K562 (cell line): ENCODE results near the gene DTNA. TPM values are rescaled to one million over a fixed set of nuclear protein-coding genes. Genes with fewer than 3 reads are reported as not detected.

Source experiments
- ATAC-seq: fragments of 200-7000 bp; cut with Tn5 transposase; 3 replicates; pipeline ENCODE4 v1.9.1; 2020; ENCODE audit warnings: moderate library complexity
- BruUV-seq: library from RNA; stranded (reverse); fragments of 400-500 nt; replicated peaks from 2 replicates; lab custom pipeline; 2021; lab: Mats Ljungman, UMichigan
- CTCF ChIA-PET: fragments of 300-600 bp; formaldehyde crosslinking; extraction: SDS; loops from one replicate; lab custom pipeline; 2021; ENCODE audit warnings: low intra/inter-chr PET ratio; lab: Yijun Ruan, JAX
- POLR2A ChIA-PET: fragments of 300-600, 350-650 bp; sonication (Branson Sonifier 250); formaldehyde crosslinking; extraction: SDS; loops from one replicate; lab custom pipeline; 2021; ENCODE audit warnings: antibody characterized with exemption, inconsistent platforms; lab: Yijun Ruan, JAX
- DNase-seq, 4 experiments: peaks; one replicate each; pipeline versions ENCODE4 v3.0.0 to v3.0.0-alpha.2; 2011 to 2018; ENCODE audit warnings: low spot score in 3 of 4, mixed read lengths in 3 of 4; ENCODE audit errors: extremely low read depth in 1 of 4
- FAIRE-seq: peaks from 2 replicates; lab custom pipeline; 2011; peaks lifted over from hg19 to GRCh38; lab: Jason Lieb, UNC
- H2AFZ ChIP-seq: 2 replicates; pipeline ENCODE4 v1.6.0; 2011; ENCODE audit warnings: low read depth, low read length, control low read depth, inconsistent platforms
- H3K27ac ChIP-seq: fragments of 200-600 bp; 3 replicates; pipeline ENCODE4 v1.8.0; 2011; ENCODE audit warnings: low read depth, mild to moderate bottlenecking, control low read depth, inconsistent platforms, low read length, moderate library complexity, mixed read lengths; ENCODE audit errors: extremely low read depth
- H3K27me3 ChIP-seq, 2 experiments: fragments of 300-600 bp in 1 of 2; 2 replicates in 1 of 2; 3 replicates in 1 of 2; pipeline versions ENCODE4 v1.6.0 to v1.8.0; 2011; ENCODE audit warnings: inconsistent platforms in 2 of 2, low read length in 2 of 2, mild to moderate bottlenecking in 1 of 2, mixed read lengths in 1 of 2, moderate library complexity in 1 of 2; ENCODE audit not compliant: control insufficient read depth in 2 of 2, insufficient read depth in 2 of 2
- H3K36me3 ChIP-seq: fragments of 300-600 bp; 3 replicates; pipeline ENCODE4 v1.8.0; 2011; ENCODE audit warnings: mild to moderate bottlenecking, low read length, inconsistent platforms; ENCODE audit not compliant: control insufficient read depth, insufficient read depth
- H3K4me1 ChIP-seq, 2 experiments: fragments of 200-600 bp in 1 of 2; replicated peaks in 1 of 2; 2 replicates in 1 of 2; 3 replicates in 1 of 2; pipeline versions ENCODE4 v1.5.1 to v1.8.0; 2011; ENCODE audit warnings: inconsistent platforms in 2 of 2, low read length in 2 of 2, mild to moderate bottlenecking in 1 of 2, mixed read lengths in 1 of 2, moderate library complexity in 1 of 2; ENCODE audit not compliant: control insufficient read depth in 2 of 2, insufficient read depth in 2 of 2
- H3K4me2 ChIP-seq: 2 replicates; pipeline ENCODE4 v1.6.1; 2011; ENCODE audit warnings: low read length, control low read depth, inconsistent platforms, mixed read lengths; ENCODE audit not compliant: insufficient read depth
- H3K4me3 ChIP-seq: fragments of 200-600 bp; sonication (generic), shearing (Covaris generic); 2 replicates; pipeline ENCODE4 v1.5.1; 2016; ENCODE audit warnings: control low read depth, inconsistent platforms
- H3K79me2 ChIP-seq: fragments of 200-600 bp; 3 replicates; pipeline ENCODE4 v1.8.0; 2011; ENCODE audit warnings: low read length, inconsistent platforms; ENCODE audit not compliant: control insufficient read depth, insufficient read depth
- H3K9ac ChIP-seq, 2 experiments: 2 replicates each; pipeline versions ENCODE4 v1.6.0 to v1.6.1; 2011; ENCODE audit warnings: low read depth in 2 of 2, low read length in 2 of 2, control low read depth in 1 of 2, inconsistent platforms in 1 of 2, mild to moderate bottlenecking in 1 of 2, mixed read lengths in 1 of 2; ENCODE audit not compliant: insufficient read depth in 1 of 2
- H3K9me1 ChIP-seq: one replicate; pipeline ENCODE4 v1.6.0; 2011; ENCODE audit warnings: inconsistent platforms, mild to moderate bottlenecking, low read length, moderate library complexity; ENCODE audit not compliant: control insufficient read depth, insufficient read depth
- H3K9me3 ChIP-seq: replicated peaks from 2 replicates; pipeline ENCODE4 v1.5.1; 2011; ENCODE audit warnings: low read depth, low read length, inconsistent platforms; ENCODE audit not compliant: control insufficient read depth, insufficient read depth
- H4K20me1 ChIP-seq: replicated peaks from 2 replicates; pipeline ENCODE4 v1.6.1; 2011; ENCODE audit warnings: low read length, inconsistent platforms, mixed read lengths; ENCODE audit not compliant: control insufficient read depth, insufficient read depth
- CEBPB ChIP-seq: fragments of 450-650 bp; IDR thresholded peaks from 2 replicates; pipeline ENCODE4 v1.6.1; 2016; ENCODE audit warnings: missing genetic modification characterization, missing compliant biosample characterization
- CEBPG ChIP-seq, 3 experiments: fragments of 200-800 bp in 1 of 3; sonication (Bioruptor generic) in 1 of 3; sonication (generic) in 1 of 3; formaldehyde crosslinking in 1 of 3; IDR thresholded peaks in 2 of 3; conservative IDR thresholded peaks in 1 of 3; 2 replicates each; pipeline versions ENCODE4 v1.6.1 to v1.8.0; 2016 to 2022; ENCODE audit warnings: missing compliant biosample characterization in 2 of 3, missing genetic modification characterization in 2 of 3, mild to moderate bottlenecking in 1 of 3, missing genetic modification reagents in 1 of 3
- HDAC8 ChIP-seq: fragments of 450-650 bp; IDR thresholded peaks from 2 replicates; pipeline ENCODE4 v1.6.1; 2016; ENCODE audit warnings: mild to moderate bottlenecking, missing genetic modification characterization, moderate library complexity, missing compliant biosample characterization
- ZBTB11 ChIP-seq, 3 experiments: fragments of 200-800 bp in 1 of 3; fragments of 250-450 bp in 1 of 3; fragments of 450-650 bp in 1 of 3; sonication (Bioruptor Pico) in 1 of 3; sonication (Bioruptor generic) in 1 of 3; formaldehyde crosslinking in 1 of 3; IDR thresholded peaks; 2 replicates each; pipeline versions ENCODE4 v1.6.1 to v1.8.0; 2016 to 2022; ENCODE audit warnings: mild to moderate bottlenecking in 2 of 3, missing genetic modification characterization in 2 of 3, missing compliant biosample characterization in 1 of 3, moderate library complexity in 1 of 3
- WGBS: fragments of 100-300 bp; shearing (Covaris generic); methylation state at CpG from one replicate; pipeline ENCODE4 v1.1.6; 2016; ENCODE audit warnings: low coverage, mixed read lengths; ENCODE audit not compliant: insufficient coverage; ENCODE audit errors: missing lambda C conversion rate; 5-methylcytosine and 5-hydroxymethylcytosine counted together
- in situ Hi-C: fragments of 300-500 bp; cut with MboI; formaldehyde crosslinking; loops from 4 replicates; pipeline ENCODE4 v1.15.0; 2018; ENCODE audit warnings: inconsistent platforms, mixed read lengths
- intact Hi-C: fragments of 100-400 bp; cut with micrococcal nuclease; formaldehyde crosslinking; loops from 2 replicates; pipeline ENCODE4 v1.14.2; 2022
- polyA plus RNA-seq, 8 experiments: library from polyadenylated mRNA; depleted of rRNA in 4 of 8; stranded (reverse) in 5 of 8; unstranded in 3 of 8; fragments of >200 nt; fragmentation: Nextera tagmentation in 2 of 8; fragmentation: Illumina TruSeq in 1 of 8; extraction: Ambion mirVana in 2 of 8; extraction: Trizol in 1 of 8; gene quantifications; 2 replicates each; pipeline versions ENCODE4 v1.2.1 to v1.2.3, GENCODE V29; 2011 to 2014; ENCODE audit warnings: inconsistent platforms in 1 of 8, missing spikeins in 1 of 8
- total RNA-seq, 7 experiments: library from RNA; depleted of rRNA in 6 of 7; stranded (reverse); fragments of >200 nt in 6 of 7; fragmentation: Illumina TruSeq in 2 of 7; extraction: Trizol in 2 of 7; gene quantifications; 2 replicates each; pipeline versions ENCODE4 v1.2.1 to v1.2.3, GENCODE V29; 2011 to 2021; ENCODE audit warnings: low replicate concordance in 1 of 7

Gene DTNA
- total and polyA plus RNA-seq, 9 of the 15 experiments (the other 6 are each of a cell fraction or from before 2014, with no cell fraction given), result 0.07 to 2.4 (median 0.22) TPM; not detected in 2

GRCh38 chr18:34890486-34891085 lies 180.5 kb downstream of the DTNA start:
- TF ChIP-seq ZBTB11 (CRISPR knock-in tag; IDR thresholded peaks at IDR 0.05) (no peak), CEBPG (CRISPR knock-in tag; IDR thresholded peaks at IDR 0.05) (no peak), CEBPG (tag; conservative IDR thresholded peaks at IDR 0.05 in 1 of 2, IDR thresholded peaks at IDR 0.05 in 1 of 2) (peak; percentile 48 to 82; a peak in 3 of 4 replicates), HDAC8 (tag) (no peak), CEBPB (tag) (peak; percentile 52; the same call in 1 of the 2 replicates)
- BruUV-seq, result no TSS peak
- Histone ChIP-seq H3K79me2 (no peaks in the 10 kb centered on the region), H2AFZ (no peak overlapping the region), H3K9ac (no peak overlapping the region), H3K4me3 (no peak overlapping the region), H3K4me2 (no peak overlapping the region), H3K27ac (no peak overlapping the region), H3K4me1 (no peaks in the 10 kb centered on the region), H3K9me1 (no peaks in the 10 kb centered on the region), H4K20me1 (no peaks in the 10 kb centered on the region), H3K27me3 (no peaks in the 10 kb centered on the region), H3K36me3 (no peaks in the 10 kb centered on the region), H3K9me3 (no peaks in the 10 kb centered on the region)
- CTCF ChIA-PET, result no interaction called here
- ATAC-seq (no peak), DNase-seq (no peak), FAIRE-seq (no peak)
- in situ Hi-C loops (no loop called here), intact Hi-C loops (no loop called here)
- POLR2A ChIA-PET, result no interaction called here
- 2% methylated on average over 6 of the region's 6 CpGs for WGBS
